Measurements from ENCODE around the gene ARVCF. TPM values are rescaled to one million over a fixed set of nuclear protein-coding genes. Genes with fewer than 3 reads are reported as not detected.

ARVCF gene
- total and polyA plus RNA-seq, 4 donors: 15.4 to 102 (median 62.1) TPM

- WGBS, 2 donors: 88 to 89% methylated on average over 18 of the region's 18 CpGs
- no peaks in the 10 kb centered on the region for H3K27me3 ChIP-seq (ENCODE audit: control insufficient read depth in 1 of 2, insufficient read depth in 2 of 2, low read length in 1 of 2)
- H3K36me3 ChIP-seq (ENCODE audit: control insufficient read depth in 1 of 2, insufficient read depth in 2 of 2, low read length in 1 of 2): no peaks in the 10 kb centered on the region
- H3K27ac ChIP-seq (ENCODE audit: low read depth in 1 of 2, low read length in 2 of 2): no peak overlapping the region
- intact Hi-C loops (cut with DNase I): no loop called here
- H3K4me1 ChIP-seq (ENCODE audit: control insufficient read depth in 1 of 2, insufficient read depth in 2 of 2, low read length in 2 of 2): no peaks in the 10 kb centered on the region
- H3K4me3 ChIP-seq (ENCODE audit: low read length in 2 of 2): no peak overlapping the region
- no peaks in the 10 kb centered on the region for H3K9me3 ChIP-seq (ENCODE audit: control insufficient read depth, low read length)
- ATAC-seq (ENCODE audit: low FRiP score) (no peak), DNase-seq (no peak)
Measured at GRCh38 chr22:19988965-19989724, 27.5 kb downstream of the ARVCF start.

GRCh38 chr22:19988331-19988808, 28.3 kb downstream of the ARVCF start:
- DNase-seq: no peak
- intact Hi-C loops (cut with DNase I): no loop called here
- no peak overlapping the region for H3K27ac ChIP-seq (ENCODE audit: low read depth in 1 of 2, low read length in 2 of 2)
- 93 to 95% methylated on average over 9 of the region's 9 CpGs for WGBS, 2 donors
- H3K36me3 ChIP-seq (ENCODE audit: control insufficient read depth in 1 of 2, insufficient read depth in 2 of 2, low read length in 1 of 2): no peaks in the 10 kb centered on the region
- no peak for ATAC-seq (ENCODE audit: low FRiP score)
- H3K4me3 ChIP-seq (ENCODE audit: low read length in 2 of 2): no peak overlapping the region
- H3K27me3 ChIP-seq (ENCODE audit: control insufficient read depth in 1 of 2, insufficient read depth in 2 of 2, low read length in 1 of 2): no peaks in the 10 kb centered on the region
- H3K4me1 ChIP-seq (ENCODE audit: control insufficient read depth in 1 of 2, insufficient read depth in 2 of 2, low read length in 2 of 2): no peaks in the 10 kb centered on the region
- no peaks in the 10 kb centered on the region for H3K9me3 ChIP-seq (ENCODE audit: control insufficient read depth, low read length)

- WGBS, 2 donors: 55 to 61% methylated on average over 22 to 24 of the region's 24 CpGs
Measured at GRCh38 chr22:19987394-19988306, 29.0 kb downstream of the ARVCF start.

GRCh38 chr22:19986410-19987341, 29.9 kb downstream of the ARVCF start:
- Histone ChIP-seq H3K27ac (ENCODE audit: low read depth in 1 of 2, low read length in 2 of 2) (peak overlapping the region; percentile 84 to 91), H3K36me3 (ENCODE audit: control insufficient read depth in 1 of 2, insufficient read depth in 2 of 2, low read length in 1 of 2) (no peaks in the 10 kb centered on the region), H3K4me1 (ENCODE audit: control insufficient read depth in 1 of 2, insufficient read depth in 2 of 2, low read length in 2 of 2) (no peaks in the 10 kb centered on the region), H3K9me3 (ENCODE audit: control insufficient read depth, low read length) (no peaks in the 10 kb centered on the region), H3K4me3 (ENCODE audit: low read length in 2 of 2) (peak overlapping the region; percentile 49 to 69), H3K27me3 (ENCODE audit: control insufficient read depth in 1 of 2, insufficient read depth in 2 of 2, low read length in 1 of 2) (no peaks in the 10 kb centered on the region)
- 1% methylated on average over 50 to 76 of the region's 76 CpGs for WGBS, 2 donors
- ATAC-seq (ENCODE audit: low FRiP score) (peak; percentile 81), DNase-seq (peak; percentile 86 to 94)
- intact Hi-C loops (cut with DNase I): no loop called here

More at GRCh38 chr22:19987394-19988306, 29.0 kb downstream of the ARVCF start:
- H3K27ac ChIP-seq (ENCODE audit: low read depth in 1 of 2, low read length in 2 of 2): peak overlapping the region in 1 of 2 donors; percentile 34
- no peaks in the 10 kb centered on the region for H3K36me3 ChIP-seq (ENCODE audit: control insufficient read depth in 1 of 2, insufficient read depth in 2 of 2, low read length in 1 of 2)
- no peak overlapping the region for H3K4me3 ChIP-seq (ENCODE audit: low read length in 2 of 2)
- ATAC-seq (ENCODE audit: low FRiP score): no peak
- H3K9me3 ChIP-seq (ENCODE audit: control insufficient read depth, low read length): no peaks in the 10 kb centered on the region
- no peaks in the 10 kb centered on the region for H3K27me3 ChIP-seq (ENCODE audit: control insufficient read depth in 1 of 2, insufficient read depth in 2 of 2, low read length in 1 of 2)
- DNase-seq: peak in 1 of 2 donors; percentile 55
- intact Hi-C loops (cut with DNase I): no loop called here
- H3K4me1 ChIP-seq (ENCODE audit: control insufficient read depth in 1 of 2, insufficient read depth in 2 of 2, low read length in 2 of 2): no peaks in the 10 kb centered on the region

- DNase-seq: no peak
Measured at GRCh38 chr22:19986011-19986409, 30.6 kb downstream of the ARVCF start.

GRCh38 chr22:19984851-19985811, 31.5 kb downstream of the ARVCF start:
- Histone ChIP-seq H3K9me3 (ENCODE audit: control insufficient read depth, low read length) (no peaks in the 10 kb centered on the region), H3K27me3 (ENCODE audit: control insufficient read depth in 1 of 2, insufficient read depth in 2 of 2, low read length in 1 of 2) (no peaks in the 10 kb centered on the region), H3K4me1 (ENCODE audit: control insufficient read depth in 1 of 2, insufficient read depth in 2 of 2, low read length in 2 of 2) (no peaks in the 10 kb centered on the region), H3K36me3 (ENCODE audit: control insufficient read depth in 1 of 2, insufficient read depth in 2 of 2, low read length in 1 of 2) (no peaks in the 10 kb centered on the region), H3K4me3 (ENCODE audit: low read length in 2 of 2) (no peak overlapping the region), H3K27ac (ENCODE audit: low read depth in 1 of 2, low read length in 2 of 2) (peak overlapping the region; percentile 28 to 84)
- intact Hi-C loops (cut with DNase I): loop anchor here in 1 of 2 donors (1.0 kb wide), 1 partner anchor 11 kb away; no protein-coding TSS in a partner anchor
- peak; percentile 45 to 76 for DNase-seq
- WGBS, 2 donors: 72 to 73% methylated on average over 11 of the region's 11 CpGs
- ATAC-seq (ENCODE audit: low FRiP score): no peak

More at GRCh38 chr22:19986011-19986409, 30.6 kb downstream of the ARVCF start:
- intact Hi-C loops (cut with DNase I): no loop called here
- H3K4me1 ChIP-seq (ENCODE audit: control insufficient read depth in 1 of 2, insufficient read depth in 2 of 2, low read length in 2 of 2): no peaks in the 10 kb centered on the region
- ATAC-seq (ENCODE audit: low FRiP score): no peak
- 21 to 43% methylated on average over 2 of the region's 2 CpGs for WGBS, 2 donors
- peak overlapping the region in 1 of 2 donors; percentile 49 for H3K4me3 ChIP-seq (ENCODE audit: low read length in 2 of 2)
- H3K36me3 ChIP-seq (ENCODE audit: control insufficient read depth in 1 of 2, insufficient read depth in 2 of 2, low read length in 1 of 2): no peaks in the 10 kb centered on the region
- no peaks in the 10 kb centered on the region for H3K9me3 ChIP-seq (ENCODE audit: control insufficient read depth, low read length)
- no peaks in the 10 kb centered on the region for H3K27me3 ChIP-seq (ENCODE audit: control insufficient read depth in 1 of 2, insufficient read depth in 2 of 2, low read length in 1 of 2)
- H3K27ac ChIP-seq (ENCODE audit: low read depth in 1 of 2, low read length in 2 of 2): peak overlapping the region; percentile 31 to 84

- no peak for ATAC-seq (ENCODE audit: low FRiP score)
- H3K4me3 ChIP-seq (ENCODE audit: low read length in 2 of 2): no peak overlapping the region
- no peaks in the 10 kb centered on the region for H3K9me3 ChIP-seq (ENCODE audit: control insufficient read depth, low read length)
- intact Hi-C loops (cut with DNase I): loop anchor here in 1 of 2 donors (1.0 kb wide), 1 partner anchor 12 kb away; no protein-coding TSS in a partner anchor
- no peaks in the 10 kb centered on the region for H3K27me3 ChIP-seq (ENCODE audit: control insufficient read depth in 1 of 2, insufficient read depth in 2 of 2, low read length in 1 of 2)
- H3K36me3 ChIP-seq (ENCODE audit: control insufficient read depth in 1 of 2, insufficient read depth in 2 of 2, low read length in 1 of 2): no peaks in the 10 kb centered on the region
- no peaks in the 10 kb centered on the region for H3K4me1 ChIP-seq (ENCODE audit: control insufficient read depth in 1 of 2, insufficient read depth in 2 of 2, low read length in 2 of 2)
- DNase-seq: peak; percentile 84 to 89
- H3K27ac ChIP-seq (ENCODE audit: low read depth in 1 of 2, low read length in 2 of 2): peak overlapping the region; percentile 71 to 72
- WGBS, 2 donors: 19 to 23% methylated on average over 19 of the region's 19 CpGs
Measured at GRCh38 chr22:19984201-19984753, 32.3 kb downstream of the ARVCF start.
